ENCODE measurements around the gene AKR1D1. TPM values are rescaled to one million over a fixed set of nuclear protein-coding genes. Genes with fewer than 3 reads are reported as not detected.
"Not testable (repeated sequence)": the region's sequence is repeated elsewhere in the genome, so short reads cannot be mapped to it uniquely, and the experiment has no call there.

Gene AKR1D1
- total RNA-seq, 1 experiment from 2014 or later = not detected

DNA sequence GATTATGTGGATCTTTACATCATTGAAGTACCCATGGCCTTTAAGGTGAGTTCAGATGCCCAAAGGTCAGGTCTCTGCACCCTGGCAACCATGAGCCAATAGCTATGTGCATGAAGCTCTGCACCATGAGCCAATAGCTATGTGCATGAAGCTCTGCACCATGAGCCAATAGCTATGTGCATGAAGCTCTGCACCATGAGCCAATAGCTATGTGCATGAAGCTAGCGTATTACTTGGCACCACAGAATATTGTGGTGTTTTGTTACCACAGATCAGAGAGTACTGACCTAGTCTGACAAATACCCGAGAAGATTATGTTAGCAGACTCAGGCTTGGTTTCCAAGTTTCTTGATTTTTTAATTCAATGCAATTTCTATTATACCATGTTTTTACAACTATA, 15.6 kb downstream of the AKR1D1 start:
- DNase-seq (ENCODE audit: low read depth, low spot score); H3K36me3 ChIP-seq (ENCODE audit: control insufficient read depth, insufficient read depth, low read length); H3K4me1 ChIP-seq (ENCODE audit: control insufficient read depth, insufficient read depth, low read length); ATAC-seq; intact Hi-C loops (cut with micrococcal nuclease; ENCODE audit: unreplicated experiment); H3K27me3 ChIP-seq (ENCODE audit: control insufficient read depth, insufficient read depth, low read length); in situ Hi-C loops (cut with HindIII; ENCODE audit: low pct_unique_long_range_greater_than_20kb, low sequenced_read_pairs); BruUV-seq (replicated peaks); H3K9me3 ChIP-seq (ENCODE audit: control insufficient read depth, insufficient read depth, low read depth, low read length); H3K4me3 ChIP-seq (ENCODE audit: low read depth in 2 of 2, low read length in 2 of 2); H3K27ac ChIP-seq (ENCODE audit: low read length); POLR2A ChIA-PET: not testable (repeated sequence)
- CTCF ChIA-PET = interaction anchor here (0.6 kb wide), 1 partner anchor 632 kb away, joined by 5 read pairs; no protein-coding TSS in a partner anchor

DNA sequence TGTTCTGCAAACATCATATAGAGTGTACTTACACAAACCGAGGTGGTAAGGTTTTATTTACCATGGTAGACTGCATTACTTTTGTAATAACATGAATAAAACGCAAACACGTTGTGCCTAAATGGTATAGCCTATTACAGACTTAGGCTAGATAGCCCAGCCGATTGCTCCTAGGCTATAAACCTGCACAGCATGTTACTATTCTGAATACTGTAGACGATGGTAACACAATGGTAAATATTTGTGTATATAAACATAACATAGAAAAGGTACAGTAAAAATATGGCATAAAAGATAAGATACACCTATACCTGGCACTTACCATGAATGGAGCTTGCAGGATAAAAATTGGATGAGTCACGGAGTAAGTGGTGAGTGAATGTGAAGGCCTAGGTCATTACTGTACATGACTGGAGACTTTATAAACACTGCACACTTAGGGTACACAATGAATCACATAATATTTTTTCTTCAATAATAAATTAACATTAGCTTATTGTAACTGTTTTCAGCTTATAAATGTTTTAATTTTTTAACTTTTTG, 16.3 kb downstream of the AKR1D1 start:
- ChIA-PET CTCF (no interaction called here), POLR2A (no interaction called here)
- in situ Hi-C loops (cut with HindIII; ENCODE audit: low pct_unique_long_range_greater_than_20kb, low sequenced_read_pairs) (no loop called here), intact Hi-C loops (cut with micrococcal nuclease; ENCODE audit: unreplicated experiment) (no loop called here)
- Histone ChIP-seq H3K4me3 (ENCODE audit: low read depth in 2 of 2, low read length in 2 of 2) (no peak overlapping the region), H3K27ac (ENCODE audit: low read length) (no peak overlapping the region), H3K27me3 (ENCODE audit: control insufficient read depth, insufficient read depth, low read length) (no peaks in the 10 kb centered on the region), H3K9me3 (ENCODE audit: control insufficient read depth, insufficient read depth, low read depth, low read length) (no peaks in the 10 kb centered on the region), H3K4me1 (ENCODE audit: control insufficient read depth, insufficient read depth, low read length) (no peaks in the 10 kb centered on the region), H3K36me3 (ENCODE audit: control insufficient read depth, insufficient read depth, low read length) (no peaks in the 10 kb centered on the region)
- no TSS peak for BruUV-seq (replicated peaks)
- TF ChIP-seq TCF7L2 (IDR thresholded peaks at IDR 0.05; ENCODE audit: low read depth, low read length) (no peak), SIN3A (IDR thresholded peaks at IDR 0.05; ENCODE audit: borderline replicate concordance, insufficient read depth, low read depth, low read length) (no peak), REST (IDR thresholded peaks at IDR 0.05; ENCODE audit: insufficient read depth in 1 of 2, low read depth in 2 of 2, low read length in 1 of 2) (no peak), POLR2AphosphoS5 (IDR thresholded peaks at IDR 0.05; ENCODE audit: low read depth, low read length) (no peak)
- TF ChIP-seq, protein P1, sequence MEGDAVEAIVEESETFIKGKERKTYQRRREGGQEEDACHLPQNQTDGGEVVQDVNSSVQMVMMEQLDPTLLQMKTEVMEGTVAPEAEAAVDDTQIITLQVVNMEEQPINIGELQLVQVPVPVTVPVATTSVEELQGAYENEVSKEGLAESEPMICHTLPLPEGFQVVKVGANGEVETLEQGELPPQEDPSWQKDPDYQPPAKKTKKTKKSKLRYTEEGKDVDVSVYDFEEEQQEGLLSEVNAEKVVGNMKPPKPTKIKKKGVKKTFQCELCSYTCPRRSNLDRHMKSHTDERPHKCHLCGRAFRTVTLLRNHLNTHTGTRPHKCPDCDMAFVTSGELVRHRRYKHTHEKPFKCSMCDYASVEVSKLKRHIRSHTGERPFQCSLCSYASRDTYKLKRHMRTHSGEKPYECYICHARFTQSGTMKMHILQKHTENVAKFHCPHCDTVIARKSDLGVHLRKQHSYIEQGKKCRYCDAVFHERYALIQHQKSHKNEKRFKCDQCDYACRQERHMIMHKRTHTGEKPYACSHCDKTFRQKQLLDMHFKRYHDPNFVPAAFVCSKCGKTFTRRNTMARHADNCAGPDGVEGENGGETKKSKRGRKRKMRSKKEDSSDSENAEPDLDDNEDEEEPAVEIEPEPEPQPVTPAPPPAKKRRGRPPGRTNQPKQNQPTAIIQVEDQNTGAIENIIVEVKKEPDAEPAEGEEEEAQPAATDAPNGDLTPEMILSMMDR (IDR thresholded peaks at IDR 0.05) = no peak
- no peak for ATAC-seq
- no peak for DNase-seq (ENCODE audit: low read depth, low spot score)

GRCh38 chr7:138095972-138096935, 20.0 kb downstream of the AKR1D1 start:
- no TSS peak for BruUV-seq (replicated peaks)
- Histone ChIP-seq H3K36me3 (ENCODE audit: control insufficient read depth, insufficient read depth, low read length) (no peaks in the 10 kb centered on the region), H3K27ac (ENCODE audit: low read length) (no peak overlapping the region), H3K9me3 (ENCODE audit: control insufficient read depth, insufficient read depth, low read depth, low read length) (no peaks in the 10 kb centered on the region), H3K4me1 (ENCODE audit: control insufficient read depth, insufficient read depth, low read length) (no peaks in the 10 kb centered on the region), H3K27me3 (ENCODE audit: control insufficient read depth, insufficient read depth, low read length) (no peaks in the 10 kb centered on the region), H3K4me3 (ENCODE audit: low read depth in 2 of 2, low read length in 2 of 2) (no peak overlapping the region)
- POLR2A ChIA-PET = no interaction called here
- in situ Hi-C loops (cut with HindIII; ENCODE audit: low pct_unique_long_range_greater_than_20kb, low sequenced_read_pairs) (no loop called here), intact Hi-C loops (cut with micrococcal nuclease; ENCODE audit: unreplicated experiment) (loop anchor here (5.0 kb wide), 1 partner anchor 641 kb away; no protein-coding TSS in a partner anchor)
- no peak for ATAC-seq
- DNase-seq (ENCODE audit: low read depth, low spot score) = no peak
- CTCF ChIA-PET = no interaction called here
- TF ChIP-seq, protein P1 (IDR thresholded peaks at IDR 0.05) = no peak
- TF ChIP-seq TCF7L2 (IDR thresholded peaks at IDR 0.05; ENCODE audit: low read depth, low read length) = no peak
- TF ChIP-seq REST (IDR thresholded peaks at IDR 0.05; ENCODE audit: insufficient read depth in 1 of 2, low read depth in 2 of 2, low read length in 1 of 2) = no peak
- no peak for TF ChIP-seq POLR2AphosphoS5 (IDR thresholded peaks at IDR 0.05; ENCODE audit: low read depth, low read length)
- TF ChIP-seq SIN3A (IDR thresholded peaks at IDR 0.05; ENCODE audit: borderline replicate concordance, insufficient read depth, low read depth, low read length) = no peak
